Loucy (cell line): ENCODE data around the gene AMPH.
"Not testable (repeated sequence)": the region's sequence is repeated elsewhere in the genome, so short reads cannot be mapped to it uniquely, and the experiment has no call there.

ENCODE experiments used
- H2AFZ ChIP-seq: fragments of 200-600 bp; sonication (generic); 2 replicates; pipeline ENCODE4 v1.6.0; 2016; ENCODE audit warnings: antibody characterized with exemption, mild to moderate bottlenecking, low read length, moderate library complexity
- H3F3A ChIP-seq: fragments of 200-600 bp; 2 replicates; pipeline ENCODE4 v1.6.0; 2016; ENCODE audit warnings: antibody characterized with exemption, low read depth, mild to moderate bottlenecking
- H3K27me3 ChIP-seq: fragments of 200-600 bp; sonication (generic); 2 replicates; pipeline ENCODE4 v1.6.1; 2014; ENCODE audit warnings: low read length, mild to moderate bottlenecking; ENCODE audit not compliant: insufficient read depth, poor library complexity, severe bottlenecking
- H3K36me3 ChIP-seq: fragments of 200-600 bp; sonication (generic); 2 replicates; pipeline ENCODE4 v1.6.1; 2016; ENCODE audit warnings: low read length; ENCODE audit not compliant: insufficient read depth
- H3K4me1 ChIP-seq: fragments of 200-600 bp; sonication (generic); 2 replicates; pipeline ENCODE4 v1.5.1; 2014; ENCODE audit warnings: low read length, mild to moderate bottlenecking; ENCODE audit not compliant: insufficient read depth, poor library complexity, severe bottlenecking
- H3K4me2 ChIP-seq: fragments of 200-600 bp; sonication (generic); 2 replicates; pipeline ENCODE4 v1.6.0; 2014; ENCODE audit warnings: antibody characterized with exemption, low read length, low read depth, mild to moderate bottlenecking; ENCODE audit not compliant: poor library complexity, severe bottlenecking
- H3K4me3 ChIP-seq: fragments of 200-600 bp; sonication (generic); 2 replicates; pipeline ENCODE4 v1.5.1; 2014; ENCODE audit warnings: low read length, mild to moderate bottlenecking, mixed read lengths; ENCODE audit not compliant: poor library complexity, severe bottlenecking
- H3K79me2 ChIP-seq: fragments of 200-600 bp; sonication (generic); 2 replicates; pipeline ENCODE4 v1.6.1; 2014; ENCODE audit warnings: low read length; ENCODE audit not compliant: insufficient read depth
- H3K9ac ChIP-seq: fragments of 200-600 bp; sonication (generic); 2 replicates; pipeline ENCODE4 v1.6.0; 2014; ENCODE audit warnings: mild to moderate bottlenecking, low read depth, low read length, moderate library complexity; ENCODE audit not compliant: poor library complexity, severe bottlenecking
- H3K9me2 ChIP-seq: fragments of 200-600 bp; sonication (generic); replicated peaks from 2 replicates; pipeline ENCODE4 v1.6.1; 2016; ENCODE audit warnings: low read depth, low read length, mixed read lengths
- H3K9me3 ChIP-seq: fragments of 200-600 bp; sonication (generic); 2 replicates; pipeline ENCODE4 v1.6.1; 2014; ENCODE audit warnings: mild to moderate bottlenecking, antibody characterized with exemption, low read length, low read depth; ENCODE audit not compliant: insufficient read depth
- H4K20me1 ChIP-seq: fragments of 200-600 bp; sonication (generic); 2 replicates; pipeline ENCODE4 v1.6.0; 2014; ENCODE audit warnings: antibody characterized with exemption, low read length, mild to moderate bottlenecking; ENCODE audit not compliant: insufficient read depth, poor library complexity, severe bottlenecking
- CTCF ChIP-seq: fragments of 200-600 bp; sonication (generic); conservative IDR thresholded peaks from 2 replicates; pipeline ENCODE4 v1.5.1; 2014; ENCODE audit warnings: mild to moderate bottlenecking, antibody characterized with exemption, low read length
- EZH2phosphoT487 ChIP-seq: fragments of 200-600 bp; IDR thresholded peaks from 2 replicates; pipeline ENCODE4 v1.6.1; 2018; ENCODE audit warnings: antibody characterized with exemption, mild to moderate bottlenecking, moderate library complexity, borderline replicate concordance

The AMPH gene

GRCh38 chr7:38580485-38580884 lies 50.7 kb downstream of the AMPH start:
- Histone ChIP-seq H3K79me2 (no peaks in the 10 kb centered on the region), H3K9ac (no peak overlapping the region), H3K4me2 (no peak overlapping the region), H3K4me3 (no peak overlapping the region), H3K27me3 (no peaks in the 10 kb centered on the region), H3K4me1 (no peaks in the 10 kb centered on the region), H3K9me3 (no peaks in the 10 kb centered on the region), H3F3A (no peaks in the 10 kb centered on the region), H4K20me1 (no peaks in the 10 kb centered on the region), H2AFZ (no peak overlapping the region), H3K36me3 (no peaks in the 10 kb centered on the region), H3K9me2 (no peaks in the 10 kb centered on the region)
- TF ChIP-seq CTCF, result no peak
- TF ChIP-seq EZH2phosphoT487, result no peak

GRCh38 chr7:38574086-38574485 lies 57.1 kb downstream of the AMPH start:
- H3K9me3 ChIP-seq, result no peaks in the 10 kb centered on the region
- no peaks in the 10 kb centered on the region for H3F3A ChIP-seq
- H3K79me2 ChIP-seq, result no peaks in the 10 kb centered on the region
- H3K9ac ChIP-seq, result no peak overlapping the region
- TF ChIP-seq EZH2phosphoT487 (no peak), CTCF (no peak)
- H3K4me2 ChIP-seq, result no peak overlapping the region
- H3K27me3 ChIP-seq, result no peaks in the 10 kb centered on the region
- no peaks in the 10 kb centered on the region for H3K9me2 ChIP-seq
- no peak overlapping the region for H2AFZ ChIP-seq
- no peaks in the 10 kb centered on the region for H4K20me1 ChIP-seq
- no peak overlapping the region for H3K4me3 ChIP-seq
- no peaks in the 10 kb centered on the region for H3K36me3 ChIP-seq
- H3K4me1 ChIP-seq, result no peaks in the 10 kb centered on the region

GRCh38 chr7:38571620-38572019 lies 59.6 kb downstream of the AMPH start:
- not testable (repeated sequence) for H3K4me2 ChIP-seq, H3K9me3 ChIP-seq, H3K79me2 ChIP-seq, H3K27me3 ChIP-seq, H3F3A ChIP-seq, H3K4me1 ChIP-seq, H2AFZ ChIP-seq, H3K4me3 ChIP-seq, H4K20me1 ChIP-seq, H3K9me2 ChIP-seq, H3K9ac ChIP-seq, H3K36me3 ChIP-seq

GRCh38 chr7:38568497-38568896 lies 62.7 kb downstream of the AMPH start:
- Histone ChIP-seq H3K79me2 (no peaks in the 10 kb centered on the region), H3K9ac (no peak overlapping the region), H4K20me1 (no peaks in the 10 kb centered on the region), H3K36me3 (no peaks in the 10 kb centered on the region), H3K9me3 (no peaks in the 10 kb centered on the region), H3K9me2 (no peaks in the 10 kb centered on the region), H3K4me1 (no peaks in the 10 kb centered on the region), H3K4me3 (no peak overlapping the region), H3F3A (no peaks in the 10 kb centered on the region), H2AFZ (no peak overlapping the region), H3K27me3 (no peaks in the 10 kb centered on the region), H3K4me2 (no peak overlapping the region)
- TF ChIP-seq EZH2phosphoT487 (no peak), CTCF (no peak)
